GM23248 (cell line): Measurements from ENCODE around the gene SMCR8.

Source experiments
- EZH2 ChIP-seq: fragments of 200-600 bp; sonication (generic); IDR thresholded peaks from 2 replicates; pipeline ENCODE4 v1.6.1; 2018; ENCODE audit warnings: antibody characterized with exemption, mild to moderate bottlenecking; ENCODE audit not compliant: insufficient read depth, poor library complexity, severe bottlenecking
- EZH2phosphoT487 ChIP-seq: fragments of 200-600 bp; sonication (generic); IDR thresholded peaks from 2 replicates; pipeline ENCODE4 v1.6.1; 2018; ENCODE audit warnings: antibody characterized with exemption, moderate library complexity, mild to moderate bottlenecking, low read depth; ENCODE audit not compliant: insufficient read depth

DNA sequence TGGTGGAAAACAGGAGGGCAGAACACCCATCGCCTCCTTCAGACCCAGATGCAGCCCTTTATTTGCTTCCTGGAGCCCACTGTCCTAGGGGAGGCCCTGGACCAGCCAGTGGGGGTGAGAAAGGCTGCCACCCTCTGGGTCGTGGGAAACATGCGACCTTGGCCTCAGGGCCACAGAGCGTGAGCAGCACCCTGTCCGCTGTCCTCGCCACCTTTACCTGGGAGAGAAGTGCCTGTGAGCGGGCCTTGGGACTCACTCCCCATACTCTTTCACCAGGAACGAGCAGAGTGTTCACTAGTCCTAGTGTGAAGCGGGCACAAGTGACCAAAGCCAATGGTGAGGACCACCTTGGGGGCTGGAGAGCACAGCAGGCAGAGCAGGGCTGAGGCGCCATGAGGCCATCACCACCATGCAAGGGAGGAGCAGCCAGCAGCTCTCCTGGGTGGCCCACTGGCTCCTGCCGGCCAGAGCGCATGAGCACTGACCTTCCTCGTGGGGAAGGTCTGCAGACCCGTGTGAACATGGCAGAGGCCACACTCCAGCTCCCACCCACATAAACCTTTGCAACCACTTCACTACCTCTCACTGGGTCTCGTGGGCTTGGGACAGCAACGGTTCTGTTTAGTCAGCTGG lies 8.5 kb downstream of the SMCR8 start:
- TF ChIP-seq EZH2, result no peak
- TF ChIP-seq EZH2phosphoT487, result no peak
